HepG2 (cell line): ENCODE results near the gene MRPS2. TPM values are rescaled to one million over a fixed set of nuclear protein-coding genes. Genes with fewer than 3 reads are reported as not detected.

ENCODE experiments used
- AGO2 ChIP-seq: fragments of 200-400 bp; formaldehyde crosslinking; optimal IDR thresholded peaks from 2 replicates; pipeline ENCODE3; 2017; ENCODE audit warnings: mild to moderate bottlenecking, low read depth, low read length, moderate library complexity
- GABPA ChIP-seq, 2 experiments: IDR thresholded peaks; 2 replicates each; pipeline ENCODE4 v1.6.1; 2011 to 2016; ENCODE audit warnings: low read depth in 2 of 2, low read length in 1 of 2, missing biosample characterization in 1 of 2, missing genetic modification characterization in 1 of 2
- HNF4G ChIP-seq, 2 experiments: sonication (generic) in 1 of 2; formaldehyde crosslinking in 1 of 2; IDR thresholded peaks; 2 replicates each; pipeline versions ENCODE4 v1.4.0 to v1.6.1; 2011 to 2020; ENCODE audit warnings: borderline replicate concordance in 2 of 2, low read depth in 2 of 2, mild to moderate bottlenecking in 2 of 2, low read length in 1 of 2, missing genetic modification reagents in 1 of 2, moderate library complexity in 1 of 2
- NFRKB ChIP-seq: fragments of 450-650 bp; IDR thresholded peaks from 2 replicates; pipeline ENCODE4 v1.6.1; 2017
- RBM22 ChIP-seq: fragments of 200-400 bp; formaldehyde crosslinking; optimal IDR thresholded peaks from 2 replicates; pipeline ENCODE3; 2017; ENCODE audit warnings: mild to moderate bottlenecking, low read length, moderate library complexity
- TEAD3 ChIP-seq: optimal IDR thresholded peaks from 2 replicates; pipeline ENCODE3; 2016; ENCODE audit warnings: borderline replicate concordance
- ZNF772 ChIP-seq: sonication (generic); formaldehyde crosslinking; IDR thresholded peaks from 2 replicates; pipeline ENCODE4 v1.5.0; 2020; ENCODE audit warnings: mild to moderate bottlenecking, missing genetic modification reagents
- polyA plus RNA-seq, 8 experiments: library from polyadenylated mRNA; depleted of rRNA in 3 of 8; stranded (reverse) in 7 of 8; unstranded in 1 of 8; fragments of >200 nt; fragmentation: Illumina TruSeq in 4 of 8; extraction: Trizol in 4 of 8; gene quantifications; 2 replicates each; pipeline versions ENCODE4 v1.2.1 to v1.2.3, GENCODE V29; 2011 to 2016; ENCODE audit warnings: low read depth in 4 of 8, missing spikeins in 1 of 8, mixed read lengths in 1 of 8; ENCODE audit not compliant: insufficient read depth in 1 of 8
- total RNA-seq, 5 experiments: library from RNA; depleted of rRNA; stranded (reverse); fragments of >200 nt; fragmentation: Illumina TruSeq; extraction: Trizol; gene quantifications; 2 replicates each; pipeline ENCODE4 v1.2.3, GENCODE V29; 2016; ENCODE audit warnings: low read depth in 1 of 5
- TF ChIP-seq, protein P1 (sequence below): sonication (generic); formaldehyde crosslinking; IDR thresholded peaks from 2 replicates; pipeline ENCODE4 v1.4.0; 2020; ENCODE audit warnings: missing genetic modification reagents
- TF ChIP-seq, protein P2 (sequence below): sonication (generic); formaldehyde crosslinking; IDR thresholded peaks from 2 replicates; pipeline ENCODE4 v1.8.0; 2022; ENCODE audit warnings: missing genetic modification reagents, low read depth, mild to moderate bottlenecking, borderline replicate concordance

MRPS2 gene
- total and polyA plus RNA-seq, 2 of the 13 experiments (the other 11 are each of a cell fraction or from before 2014, with no cell fraction given) = 44.4 to 86.7 TPM

DNA sequence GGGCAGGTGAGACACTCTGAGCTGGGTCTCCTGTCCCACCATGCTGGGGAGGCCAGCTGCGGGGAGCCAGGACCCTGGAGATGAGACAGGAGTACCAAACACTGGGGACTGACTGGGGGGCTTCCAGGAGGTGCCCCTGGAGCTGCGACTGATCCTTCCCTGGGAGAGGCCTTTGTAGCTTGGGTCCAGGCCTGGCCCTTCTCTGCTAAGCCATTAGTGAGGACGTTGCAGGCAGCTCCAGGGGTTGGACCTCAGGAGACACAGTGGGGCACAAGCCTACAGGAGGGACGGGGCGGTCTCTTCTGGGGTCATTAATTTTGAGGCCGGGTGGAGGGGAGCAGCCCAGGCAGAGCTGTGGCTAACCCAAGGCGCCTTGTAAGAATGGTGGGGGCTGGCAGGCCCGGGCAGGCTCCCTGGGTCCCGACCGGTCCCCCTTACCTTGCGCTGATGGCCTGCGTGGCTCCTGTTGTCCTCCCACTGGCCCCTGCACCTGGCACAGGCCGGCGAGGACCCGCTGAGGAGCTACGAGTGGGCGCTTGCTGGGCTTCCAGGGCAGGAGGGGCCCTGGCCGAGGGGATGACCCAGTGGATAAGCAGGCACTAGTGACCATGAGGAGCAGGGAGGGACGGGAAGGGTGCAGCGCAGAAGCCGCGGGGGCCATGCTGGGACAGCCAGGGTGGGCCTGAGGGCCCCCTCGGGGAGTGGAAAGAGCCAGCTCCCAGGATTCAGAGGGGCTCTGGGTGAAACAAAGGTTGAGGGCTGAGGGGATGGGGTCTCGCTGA is 5.1 kb downstream of the MRPS2 start (continued):
- TF ChIP-seq AGO2 (peak; percentile 90), RBM22 (peak; percentile 63), NFRKB (no peak), GABPA (IDR thresholded peaks at IDR 0.05; ENCODE audit: low read depth, low read length) (no peak), GABPA (CRISPR knock-in tag; IDR thresholded peaks at IDR 0.05; ENCODE audit: low read depth) (no peak), TEAD3 (CRISPR knock-in tag) (no peak), ZNF772 (CRISPR knock-in tag) (no peak), HNF4G (IDR thresholded peaks at IDR 0.05; ENCODE audit: borderline replicate concordance, low read depth, low read length) (no peak), HNF4G (CRISPR knock-in tag; IDR thresholded peaks at IDR 0.05; ENCODE audit: borderline replicate concordance, low read depth) (no peak)
- TF ChIP-seq, protein P1, sequence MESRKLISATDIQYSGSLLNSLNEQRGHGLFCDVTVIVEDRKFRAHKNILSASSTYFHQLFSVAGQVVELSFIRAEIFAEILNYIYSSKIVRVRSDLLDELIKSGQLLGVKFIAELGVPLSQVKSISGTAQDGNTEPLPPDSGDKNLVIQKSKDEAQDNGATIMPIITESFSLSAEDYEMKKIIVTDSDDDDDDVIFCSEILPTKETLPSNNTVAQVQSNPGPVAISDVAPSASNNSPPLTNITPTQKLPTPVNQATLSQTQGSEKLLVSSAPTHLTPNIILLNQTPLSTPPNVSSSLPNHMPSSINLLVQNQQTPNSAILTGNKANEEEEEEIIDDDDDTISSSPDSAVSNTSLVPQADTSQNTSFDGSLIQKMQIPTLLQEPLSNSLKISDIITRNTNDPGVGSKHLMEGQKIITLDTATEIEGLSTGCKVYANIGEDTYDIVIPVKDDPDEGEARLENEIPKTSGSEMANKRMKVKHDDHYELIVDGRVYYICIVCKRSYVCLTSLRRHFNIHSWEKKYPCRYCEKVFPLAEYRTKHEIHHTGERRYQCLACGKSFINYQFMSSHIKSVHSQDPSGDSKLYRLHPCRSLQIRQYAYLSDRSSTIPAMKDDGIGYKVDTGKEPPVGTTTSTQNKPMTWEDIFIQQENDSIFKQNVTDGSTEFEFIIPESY (CRISPR knock-in tag) = no peak
- TF ChIP-seq, protein P2, sequence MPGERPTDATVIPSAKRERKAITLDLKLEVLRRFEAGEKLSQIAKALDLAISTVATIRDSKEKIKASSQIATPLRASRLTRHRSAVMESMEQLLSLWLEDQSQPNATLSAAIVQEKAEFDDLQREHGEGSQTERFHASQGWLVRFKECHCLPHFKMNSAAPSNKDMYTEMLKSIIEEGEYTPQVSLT (CRISPR knock-in tag) = no peak
- TF ChIP-seq, all 625 proteins: peak for 5
